ENCODE measurements around the gene ENKD1.

- TF ChIP-seq, protein P1, sequence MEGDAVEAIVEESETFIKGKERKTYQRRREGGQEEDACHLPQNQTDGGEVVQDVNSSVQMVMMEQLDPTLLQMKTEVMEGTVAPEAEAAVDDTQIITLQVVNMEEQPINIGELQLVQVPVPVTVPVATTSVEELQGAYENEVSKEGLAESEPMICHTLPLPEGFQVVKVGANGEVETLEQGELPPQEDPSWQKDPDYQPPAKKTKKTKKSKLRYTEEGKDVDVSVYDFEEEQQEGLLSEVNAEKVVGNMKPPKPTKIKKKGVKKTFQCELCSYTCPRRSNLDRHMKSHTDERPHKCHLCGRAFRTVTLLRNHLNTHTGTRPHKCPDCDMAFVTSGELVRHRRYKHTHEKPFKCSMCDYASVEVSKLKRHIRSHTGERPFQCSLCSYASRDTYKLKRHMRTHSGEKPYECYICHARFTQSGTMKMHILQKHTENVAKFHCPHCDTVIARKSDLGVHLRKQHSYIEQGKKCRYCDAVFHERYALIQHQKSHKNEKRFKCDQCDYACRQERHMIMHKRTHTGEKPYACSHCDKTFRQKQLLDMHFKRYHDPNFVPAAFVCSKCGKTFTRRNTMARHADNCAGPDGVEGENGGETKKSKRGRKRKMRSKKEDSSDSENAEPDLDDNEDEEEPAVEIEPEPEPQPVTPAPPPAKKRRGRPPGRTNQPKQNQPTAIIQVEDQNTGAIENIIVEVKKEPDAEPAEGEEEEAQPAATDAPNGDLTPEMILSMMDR (IDR thresholded peaks at IDR 0.05; ENCODE audit: low read depth, low read length, poor library complexity, severe bottlenecking) = no peak
- TF ChIP-seq EZH2phosphoT487 (IDR thresholded peaks at IDR 0.05; ENCODE audit: borderline replicate concordance, low read length) = no peak
Measured at GRCh38 chr16:67697422-67698185, 31.1 kb upstream of the ENKD1 start.

All from DOHH2 (cell line).